Measurements from ENCODE around the gene DPH1. TPM values are rescaled to one million over a fixed set of nuclear protein-coding genes. Genes with fewer than 3 reads are reported as not detected.
A peak's percentile ranks its signal among the peaks of the same experiment; 100 is the strongest.

DPH1 gene
- total RNA-seq, 4 donors from 2014 or later = 47.2 to 59.9 (median 57.7) TPM

GRCh38 chr17:2055292-2056205 lies 25.6 kb downstream of the DPH1 start:
- peaks cover 0 to 12% (median 0%) of the 10 kb centered on the region in 3 donors for H3K27me3 ChIP-seq
- DNase-seq (no peak), ATAC-seq (peak; percentile 15 to 28)
- H3K27ac ChIP-seq = peak overlapping the region; percentile 70 to 82 (median 76)
- in situ Hi-C loops (cut with MboI; ENCODE audit: low sequenced_read_pairs in 4 of 4) = no loop called here
- H3K36me3 ChIP-seq = no peaks in the 10 kb centered on the region
- H3K4me1 ChIP-seq = peaks cover 2 to 27% of the 10 kb centered on the region in 2 donors
- no peak for TF ChIP-seq CTCF (IDR thresholded peaks at IDR 0.05 in 4 of 5, conservative IDR thresholded peaks at IDR 0.05 in 1 of 5)
- no peak for TF ChIP-seq POLR2A (IDR thresholded peaks at IDR 0.05)
- intact Hi-C loops (cut with DNase I; ENCODE audit: low total_unique reads) = loop anchor here (2.0 to 5.0 kb wide), 2 partner anchors 37 to 123 kb away; no protein-coding TSS in a partner anchor
- H3K9me3 ChIP-seq = no peaks in the 10 kb centered on the region
- H3K4me3 ChIP-seq = peak overlapping the region; percentile 52 to 67 (median 64)

- H3K27me3 ChIP-seq = peaks cover 0 to 3% (median 0%) of the 10 kb centered on the region in 3 donors
- in situ Hi-C loops (cut with MboI; ENCODE audit: low sequenced_read_pairs in 4 of 4) = no loop called here
- H3K9me3 ChIP-seq = no peaks in the 10 kb centered on the region
- H3K4me3 ChIP-seq = peak overlapping the region; percentile 31 to 52 (median 48)
- TF ChIP-seq CTCF (IDR thresholded peaks at IDR 0.05 in 4 of 5, conservative IDR thresholded peaks at IDR 0.05 in 1 of 5) = no peak
- TF ChIP-seq POLR2A (IDR thresholded peaks at IDR 0.05) = no peak
- intact Hi-C loops (cut with DNase I; ENCODE audit: low total_unique reads) = loop anchor here (5.0 kb wide), 1 partner anchor 36 kb away; no protein-coding TSS in a partner anchor
- ATAC-seq = no peak
- H3K36me3 ChIP-seq = no peaks in the 10 kb centered on the region
- no peak for DNase-seq
- peaks cover 2 to 19% of the 10 kb centered on the region in 2 donors for H3K4me1 ChIP-seq
- H3K27ac ChIP-seq = peak overlapping the region; percentile 45 to 82 (median 76)
Measured at GRCh38 chr17:2056206-2057174, 26.5 kb downstream of the DPH1 start.

GRCh38 chr17:2057175-2057759 lies 27.3 kb downstream of the DPH1 start:
- H3K36me3 ChIP-seq = no peaks in the 10 kb centered on the region
- H3K4me3 ChIP-seq = peak overlapping the region in 1 of 4 donors; percentile 52
- no peaks in the 10 kb centered on the region for H3K9me3 ChIP-seq
- intact Hi-C loops (cut with DNase I; ENCODE audit: low total_unique reads) = loop anchor here (5.0 kb wide), 1 partner anchor 35 kb away; no protein-coding TSS in a partner anchor
- in situ Hi-C loops (cut with MboI; ENCODE audit: low sequenced_read_pairs in 4 of 4) = no loop called here
- no peak for DNase-seq
- ATAC-seq = no peak
- H3K4me1 ChIP-seq = peaks cover 2 to 21% of the 10 kb centered on the region in 2 donors
- peak overlapping the region; percentile 33 to 82 (median 72) for H3K27ac ChIP-seq
- TF ChIP-seq POLR2A (IDR thresholded peaks at IDR 0.05) (no peak), CTCF (IDR thresholded peaks at IDR 0.05 in 4 of 5, conservative IDR thresholded peaks at IDR 0.05 in 1 of 5) (no peak)
- H3K27me3 ChIP-seq = no peaks in the 10 kb centered on the region
